NCI-H2107 treated with DMSO at 0.1 percent for 48 hours (cell line): Measurements from ENCODE around the gene TBC1D24.
"Not testable (repeated sequence)": the region's sequence is repeated elsewhere in the genome, so short reads cannot be mapped to it uniquely, and the experiment has no call there.

Experiments
- DNase-seq: peaks from one replicate; lab custom pipeline; 2025; ENCODE audit not compliant: unreplicated experiment; lab: John Stamatoyannopoulos, UW

Gene TBC1D24

GRCh38 chr16:2531371-2531695 lies 56.4 kb downstream of the TBC1D24 start, which contains the start of gene CEMP1:
TSS of gene CEMP1 (minus strand) at chr16:2531408. CDS start at chr16:2531073, 335 bp downstream.
- DNase-seq, result no peak

- peak; percentile 87 for DNase-seq
Observed at GRCh38 chr16:2531696-2532493, 57.0 kb downstream of the TBC1D24 start.

- peak; percentile 26 for DNase-seq
Observed at GRCh38 chr16:2532494-2533141, 57.7 kb downstream of the TBC1D24 start.

GRCh38 chr16:2533142-2533755 lies 58.3 kb downstream of the TBC1D24 start:
- DNase-seq, result not testable (repeated sequence)

- DNase-seq, result no peak
Observed at GRCh38 chr16:2533912-2534311, 59.0 kb downstream of the TBC1D24 start.

GRCh38 chr16:2534335-2534734 lies 59.4 kb downstream of the TBC1D24 start:
- DNase-seq, result not testable (repeated sequence)

- no peak for DNase-seq
Observed at GRCh38 chr16:2535625-2536013, 60.7 kb downstream of the TBC1D24 start.

GRCh38 chr16:2537451-2538379 lies 62.8 kb downstream of the TBC1D24 start, which contains the start of gene PDPK1:
TSS of gene PDPK1 (plus strand) at chr16:2538021. CDS start at chr16:2538113, 92 bp downstream.
- peak; percentile 57 for DNase-seq

- not testable (repeated sequence) for DNase-seq
Observed at GRCh38 chr16:2539192-2539844, 64.4 kb downstream of the TBC1D24 start.

- DNase-seq, result not testable (repeated sequence)
Observed at GRCh38 chr16:2539845-2540458, 65.0 kb downstream of the TBC1D24 start.

- DNase-seq, result not testable (repeated sequence)
Observed at GRCh38 chr16:2540912-2541311, 66.0 kb downstream of the TBC1D24 start.

- DNase-seq, result not testable (repeated sequence)
Observed at GRCh38 chr16:2541409-2541808, 66.5 kb downstream of the TBC1D24 start.

GRCh38 chr16:2543771-2544170 lies 68.8 kb downstream of the TBC1D24 start:
- not testable (repeated sequence) for DNase-seq

GRCh38 chr16:2550283-2550878 lies 75.5 kb downstream of the TBC1D24 start:
- DNase-seq, result not testable (repeated sequence)

GRCh38 chr16:2551420-2551889 lies 76.5 kb downstream of the TBC1D24 start:
- DNase-seq, result not testable (repeated sequence)

- DNase-seq, result not testable (repeated sequence)
Observed at GRCh38 chr16:2554709-2555425, 79.9 kb downstream of the TBC1D24 start.
